ENCODE measurements around the gene SLC19A3.

SLC19A3 gene

DNA sequence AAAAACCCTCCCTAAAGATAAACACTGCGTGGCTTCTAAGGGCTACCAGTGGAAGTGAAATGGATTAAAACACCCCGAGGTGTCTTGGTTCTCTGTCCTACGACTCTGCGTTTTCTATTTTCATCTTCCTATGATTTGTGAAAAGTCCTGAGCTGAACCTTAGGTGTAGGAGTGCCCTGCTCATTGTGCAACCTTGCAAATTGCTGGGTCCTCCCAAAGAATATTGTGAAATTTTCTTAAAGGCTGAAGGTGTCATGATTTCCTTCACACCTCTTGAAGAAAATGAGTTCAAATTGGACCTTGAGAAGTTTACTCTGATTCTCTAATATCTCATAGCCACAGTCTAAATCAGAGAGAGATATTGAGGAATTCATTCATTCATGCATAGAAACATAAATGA lies 1.8 kb upstream of the SLC19A3 start:
- no peak overlapping the region for H3K4me3 ChIP-seq (IDR thresholded peaks at IDR 0.05; ENCODE audit: insufficient read depth, low read depth, low read length)
- no peaks in the 10 kb centered on the region for H3K79me2 ChIP-seq (ENCODE audit: insufficient read depth, low read depth)
- TF ChIP-seq, protein P1, sequence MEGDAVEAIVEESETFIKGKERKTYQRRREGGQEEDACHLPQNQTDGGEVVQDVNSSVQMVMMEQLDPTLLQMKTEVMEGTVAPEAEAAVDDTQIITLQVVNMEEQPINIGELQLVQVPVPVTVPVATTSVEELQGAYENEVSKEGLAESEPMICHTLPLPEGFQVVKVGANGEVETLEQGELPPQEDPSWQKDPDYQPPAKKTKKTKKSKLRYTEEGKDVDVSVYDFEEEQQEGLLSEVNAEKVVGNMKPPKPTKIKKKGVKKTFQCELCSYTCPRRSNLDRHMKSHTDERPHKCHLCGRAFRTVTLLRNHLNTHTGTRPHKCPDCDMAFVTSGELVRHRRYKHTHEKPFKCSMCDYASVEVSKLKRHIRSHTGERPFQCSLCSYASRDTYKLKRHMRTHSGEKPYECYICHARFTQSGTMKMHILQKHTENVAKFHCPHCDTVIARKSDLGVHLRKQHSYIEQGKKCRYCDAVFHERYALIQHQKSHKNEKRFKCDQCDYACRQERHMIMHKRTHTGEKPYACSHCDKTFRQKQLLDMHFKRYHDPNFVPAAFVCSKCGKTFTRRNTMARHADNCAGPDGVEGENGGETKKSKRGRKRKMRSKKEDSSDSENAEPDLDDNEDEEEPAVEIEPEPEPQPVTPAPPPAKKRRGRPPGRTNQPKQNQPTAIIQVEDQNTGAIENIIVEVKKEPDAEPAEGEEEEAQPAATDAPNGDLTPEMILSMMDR (conservative IDR thresholded peaks at IDR 0.05; ENCODE audit: low read depth, low read length): no peak
- H3K36me3 ChIP-seq (ENCODE audit: insufficient read depth): no peaks in the 10 kb centered on the region
- H3K27ac ChIP-seq: no peak overlapping the region
- no peaks in the 10 kb centered on the region for H3K4me1 ChIP-seq (ENCODE audit: low read depth, poor library complexity, severe bottlenecking)
- no peaks in the 10 kb centered on the region for H4K20me1 ChIP-seq (ENCODE audit: insufficient read depth)
- no peak overlapping the region for H3K4me2 ChIP-seq
- H3K27me3 ChIP-seq (ENCODE audit: insufficient read depth, low read depth): no peaks in the 10 kb centered on the region
- H2AFZ ChIP-seq (ENCODE audit: low read depth): no peak overlapping the region
- H3K9ac ChIP-seq: no peak overlapping the region

GRCh38 chr2:227716501-227716900 lies 1.3 kb downstream of the SLC19A3 start:
- Histone ChIP-seq H2AFZ (ENCODE audit: low read depth) (no peak overlapping the region), H3K9ac (no peak overlapping the region), H3K79me2 (ENCODE audit: insufficient read depth, low read depth) (no peaks in the 10 kb centered on the region), H3K4me3 (IDR thresholded peaks at IDR 0.05; ENCODE audit: insufficient read depth, low read depth, low read length) (no peak overlapping the region), H3K27ac (no peak overlapping the region), H3K36me3 (ENCODE audit: insufficient read depth) (no peaks in the 10 kb centered on the region), H4K20me1 (ENCODE audit: insufficient read depth) (no peaks in the 10 kb centered on the region), H3K4me1 (ENCODE audit: low read depth, poor library complexity, severe bottlenecking) (no peaks in the 10 kb centered on the region), H3K4me2 (no peak overlapping the region), H3K27me3 (ENCODE audit: insufficient read depth, low read depth) (no peaks in the 10 kb centered on the region)
- TF ChIP-seq, protein P1 (conservative IDR thresholded peaks at IDR 0.05; ENCODE audit: low read depth, low read length): no peak

DNA sequence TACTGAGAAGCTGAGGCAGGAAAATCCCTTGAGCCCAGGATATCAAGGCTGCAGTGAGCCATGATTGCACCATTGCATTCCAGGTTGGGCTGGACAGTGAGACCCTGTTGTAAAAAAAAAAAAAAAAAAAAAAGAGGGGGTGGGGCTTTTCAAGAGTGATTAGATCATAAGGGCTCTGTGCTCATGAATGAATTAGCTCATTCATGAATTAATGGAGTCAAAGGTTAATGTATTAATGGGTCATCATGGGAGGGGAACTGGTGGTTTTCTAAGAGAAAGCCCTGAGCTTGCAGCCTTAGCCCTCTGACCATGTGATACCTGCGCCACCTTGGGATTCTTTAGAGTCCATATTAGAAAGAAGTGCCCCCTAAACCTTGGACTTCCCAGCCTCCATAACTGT lies 4.5 kb downstream of the SLC19A3 start:
- H4K20me1 ChIP-seq (ENCODE audit: insufficient read depth): no peaks in the 10 kb centered on the region
- no peaks in the 10 kb centered on the region for H3K79me2 ChIP-seq (ENCODE audit: insufficient read depth, low read depth)
- no peak overlapping the region for H2AFZ ChIP-seq (ENCODE audit: low read depth)
- TF ChIP-seq, protein P1 (conservative IDR thresholded peaks at IDR 0.05; ENCODE audit: low read depth, low read length): no peak
- no peaks in the 10 kb centered on the region for H3K36me3 ChIP-seq (ENCODE audit: insufficient read depth)
- H3K27ac ChIP-seq: no peak overlapping the region
- H3K4me3 ChIP-seq (IDR thresholded peaks at IDR 0.05; ENCODE audit: insufficient read depth, low read depth, low read length): no peak overlapping the region
- H3K27me3 ChIP-seq (ENCODE audit: insufficient read depth, low read depth): no peaks in the 10 kb centered on the region
- H3K9ac ChIP-seq: no peak overlapping the region
- H3K4me1 ChIP-seq (ENCODE audit: low read depth, poor library complexity, severe bottlenecking): no peaks in the 10 kb centered on the region
- no peak overlapping the region for H3K4me2 ChIP-seq

GRCh38 chr2:227710986-227711385 lies 6.8 kb downstream of the SLC19A3 start:
- no peak overlapping the region for H2AFZ ChIP-seq (ENCODE audit: low read depth)
- no peaks in the 10 kb centered on the region for H3K27me3 ChIP-seq (ENCODE audit: insufficient read depth, low read depth)
- no peak overlapping the region for H3K9ac ChIP-seq
- H3K4me3 ChIP-seq (IDR thresholded peaks at IDR 0.05; ENCODE audit: insufficient read depth, low read depth, low read length): no peak overlapping the region
- no peak overlapping the region for H3K27ac ChIP-seq
- H4K20me1 ChIP-seq (ENCODE audit: insufficient read depth): no peaks in the 10 kb centered on the region
- H3K36me3 ChIP-seq (ENCODE audit: insufficient read depth): no peaks in the 10 kb centered on the region
- H3K4me2 ChIP-seq: no peak overlapping the region
- TF ChIP-seq, protein P1 (conservative IDR thresholded peaks at IDR 0.05; ENCODE audit: low read depth, low read length): no peak
- no peaks in the 10 kb centered on the region for H3K4me1 ChIP-seq (ENCODE audit: low read depth, poor library complexity, severe bottlenecking)
- no peaks in the 10 kb centered on the region for H3K79me2 ChIP-seq (ENCODE audit: insufficient read depth, low read depth)

Measured in KMS-11 (cell line).